Esophagus squamous epithelium (tissue), 4 donors: ENCODE results near the gene STN1.
"Not testable (repeated sequence)": the region's sequence is repeated elsewhere in the genome, so short reads cannot be mapped to it uniquely, and the experiment has no call there.

Experiments used
- POLR2A ChIP-seq, 4 donors: fragments of 450-650 bp; IDR thresholded peaks; one replicate each; pipeline ENCODE4 v1.6.1; 2017; ENCODE audit warnings: antibody characterized with exemption in 4 of 4, mild to moderate bottlenecking in 4 of 4, moderate library complexity in 3 of 4
- TF ChIP-seq, protein P1 (sequence below), 6 experiments: fragments of 450-650 bp in 4 of 6; fragments of 200-600 bp in 2 of 6; sonication (generic) in 2 of 6; IDR thresholded peaks; one replicate each; pipeline ENCODE4 v1.5.1; 2016 to 2019; ENCODE audit warnings: antibody characterized with exemption in 6 of 6, mild to moderate bottlenecking in 4 of 6, moderate library complexity in 4 of 6

DNA sequence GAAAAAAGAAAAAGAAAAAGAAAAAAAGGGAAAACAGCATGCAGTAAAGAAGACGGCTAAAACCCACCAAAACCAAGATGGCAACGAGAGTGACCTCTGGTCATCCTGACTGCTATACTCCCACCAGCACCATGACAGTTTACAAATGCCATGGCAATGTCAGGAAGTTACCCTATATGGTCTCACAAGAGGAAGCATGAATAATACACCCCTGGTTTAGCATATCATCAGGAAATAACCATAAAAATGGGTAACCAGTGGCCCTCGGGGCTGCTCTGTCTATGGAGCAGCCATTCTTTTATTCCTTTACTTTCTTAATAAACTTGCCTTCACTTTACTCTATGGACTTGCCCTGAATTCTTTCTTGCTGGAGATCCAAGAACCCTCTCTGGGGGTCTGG lies 72.6 kb downstream of the STN1 start:
- not testable (repeated sequence) for TF ChIP-seq POLR2A (IDR thresholded peaks at IDR 0.05)
- TF ChIP-seq, protein P1, sequence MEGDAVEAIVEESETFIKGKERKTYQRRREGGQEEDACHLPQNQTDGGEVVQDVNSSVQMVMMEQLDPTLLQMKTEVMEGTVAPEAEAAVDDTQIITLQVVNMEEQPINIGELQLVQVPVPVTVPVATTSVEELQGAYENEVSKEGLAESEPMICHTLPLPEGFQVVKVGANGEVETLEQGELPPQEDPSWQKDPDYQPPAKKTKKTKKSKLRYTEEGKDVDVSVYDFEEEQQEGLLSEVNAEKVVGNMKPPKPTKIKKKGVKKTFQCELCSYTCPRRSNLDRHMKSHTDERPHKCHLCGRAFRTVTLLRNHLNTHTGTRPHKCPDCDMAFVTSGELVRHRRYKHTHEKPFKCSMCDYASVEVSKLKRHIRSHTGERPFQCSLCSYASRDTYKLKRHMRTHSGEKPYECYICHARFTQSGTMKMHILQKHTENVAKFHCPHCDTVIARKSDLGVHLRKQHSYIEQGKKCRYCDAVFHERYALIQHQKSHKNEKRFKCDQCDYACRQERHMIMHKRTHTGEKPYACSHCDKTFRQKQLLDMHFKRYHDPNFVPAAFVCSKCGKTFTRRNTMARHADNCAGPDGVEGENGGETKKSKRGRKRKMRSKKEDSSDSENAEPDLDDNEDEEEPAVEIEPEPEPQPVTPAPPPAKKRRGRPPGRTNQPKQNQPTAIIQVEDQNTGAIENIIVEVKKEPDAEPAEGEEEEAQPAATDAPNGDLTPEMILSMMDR (IDR thresholded peaks at IDR 0.05): not testable (repeated sequence)
